ENCODE measurements around the gene CAPN10.

DNA sequence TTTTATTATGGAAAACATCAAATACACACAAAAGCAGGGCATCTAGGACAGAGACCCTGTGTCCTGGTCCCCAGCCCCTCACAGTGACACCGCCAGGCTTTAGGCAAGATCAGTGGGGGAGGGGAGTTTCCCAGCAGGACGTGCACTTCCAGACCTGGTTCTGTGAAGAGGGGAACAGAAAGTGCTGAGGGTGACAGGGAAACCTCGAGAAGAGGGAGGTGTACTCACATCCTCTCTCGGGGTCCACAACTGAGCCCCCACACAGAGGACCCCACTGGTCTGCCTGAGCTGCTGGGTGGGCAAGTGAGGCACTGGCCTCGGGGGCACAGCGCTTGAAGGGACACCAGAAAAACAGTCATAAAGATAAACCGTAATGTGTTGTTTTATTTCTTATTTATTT is 34.3 kb downstream of the CAPN10 start:
- TF ChIP-seq, protein P1, sequence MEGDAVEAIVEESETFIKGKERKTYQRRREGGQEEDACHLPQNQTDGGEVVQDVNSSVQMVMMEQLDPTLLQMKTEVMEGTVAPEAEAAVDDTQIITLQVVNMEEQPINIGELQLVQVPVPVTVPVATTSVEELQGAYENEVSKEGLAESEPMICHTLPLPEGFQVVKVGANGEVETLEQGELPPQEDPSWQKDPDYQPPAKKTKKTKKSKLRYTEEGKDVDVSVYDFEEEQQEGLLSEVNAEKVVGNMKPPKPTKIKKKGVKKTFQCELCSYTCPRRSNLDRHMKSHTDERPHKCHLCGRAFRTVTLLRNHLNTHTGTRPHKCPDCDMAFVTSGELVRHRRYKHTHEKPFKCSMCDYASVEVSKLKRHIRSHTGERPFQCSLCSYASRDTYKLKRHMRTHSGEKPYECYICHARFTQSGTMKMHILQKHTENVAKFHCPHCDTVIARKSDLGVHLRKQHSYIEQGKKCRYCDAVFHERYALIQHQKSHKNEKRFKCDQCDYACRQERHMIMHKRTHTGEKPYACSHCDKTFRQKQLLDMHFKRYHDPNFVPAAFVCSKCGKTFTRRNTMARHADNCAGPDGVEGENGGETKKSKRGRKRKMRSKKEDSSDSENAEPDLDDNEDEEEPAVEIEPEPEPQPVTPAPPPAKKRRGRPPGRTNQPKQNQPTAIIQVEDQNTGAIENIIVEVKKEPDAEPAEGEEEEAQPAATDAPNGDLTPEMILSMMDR (IDR thresholded peaks at IDR 0.05; ENCODE audit: insufficient read depth, low read length, poor library complexity, severe bottlenecking) = no peak
- no peak for TF ChIP-seq EZH2phosphoT487 (conservative IDR thresholded peaks at IDR 0.05; ENCODE audit: low read length)

All from SU-DHL-6 (cell line).